CD4-positive, CD25-positive, alpha-beta regulatory T cell (primary cell): ENCODE data around the gene CNTN5. TPM values are rescaled to one million over a fixed set of nuclear protein-coding genes. Genes with fewer than 3 reads are reported as not detected.

Experiments
- ATAC-seq, 2 donors: fragments of 150-1000 bp; cut with Tn5 transposase; one replicate each; pipeline ENCODE4 v1.10.0; 2021; ENCODE audit warnings: low read depth in 2 of 2, moderate number of reproducible peaks in 2 of 2, moderate library complexity in 1 of 2
- DNase-seq, 3 donors: peaks; one replicate each; pipeline versions ENCODE4 v3.0.0 to v3.0.0-alpha.2; 2012 to 2022; ENCODE audit warnings: mixed read lengths in 1 of 3
- H3K27ac ChIP-seq: one replicate; pipeline ENCODE4 v1.7.0; 2013; ENCODE audit warnings: mild to moderate bottlenecking, low read length; ENCODE audit not compliant: insufficient read depth, poor library complexity, severe bottlenecking
- H3K27me3 ChIP-seq: one replicate; pipeline ENCODE4 v1.7.0; 2013; ENCODE audit warnings: low read length; ENCODE audit not compliant: control insufficient read depth, insufficient read depth
- H3K36me3 ChIP-seq: one replicate; pipeline ENCODE4 v1.7.0; 2013; ENCODE audit warnings: mild to moderate bottlenecking, low read length, moderate library complexity; ENCODE audit not compliant: control insufficient read depth, insufficient read depth
- H3K4me1 ChIP-seq: 2 replicates; pipeline ENCODE4 v1.7.0; 2013; ENCODE audit warnings: mild to moderate bottlenecking, low read length; ENCODE audit not compliant: insufficient read depth, control insufficient read depth, poor library complexity, severe bottlenecking
- H3K4me3 ChIP-seq: one replicate; pipeline ENCODE4 v1.7.0; 2013; ENCODE audit warnings: low read depth, mild to moderate bottlenecking, low read length, moderate library complexity
- H3K9me3 ChIP-seq, 2 experiments: 1 replicate in 1 of 2; 2 replicates in 1 of 2; pipeline ENCODE4 v1.7.0; 2013; ENCODE audit warnings: low read length in 2 of 2, mild to moderate bottlenecking in 1 of 2, moderate library complexity in 1 of 2; ENCODE audit not compliant: control insufficient read depth in 2 of 2
- H3K27ac Mint-ChIP-seq, 3 donors: one replicate each; pipeline ENCODE4 v1.8.0; 2020 to 2022; ENCODE audit warnings: mild to moderate bottlenecking in 3 of 3, mixed read lengths in 3 of 3, moderate library complexity in 2 of 3
- H3K27me3 Mint-ChIP-seq: one replicate; pipeline ENCODE4 v1.8.0; 2022; ENCODE audit warnings: mild to moderate bottlenecking, mixed read lengths
- H3K36me3 Mint-ChIP-seq: one replicate; pipeline ENCODE4 v1.8.0; 2020; ENCODE audit warnings: mixed read lengths
- H3K4me1 Mint-ChIP-seq, 4 donors: one replicate each; pipeline ENCODE4 v1.8.0; 2020 to 2022; ENCODE audit warnings: mixed read lengths in 4 of 4, mild to moderate bottlenecking in 1 of 4
- H3K4me3 Mint-ChIP-seq, 4 donors: one replicate each; pipeline ENCODE4 v1.8.0; 2020 to 2022; ENCODE audit warnings: mild to moderate bottlenecking in 4 of 4, mixed read lengths in 4 of 4, moderate library complexity in 3 of 4
- H3K9me3 Mint-ChIP-seq, 7 donors: one replicate each; pipeline ENCODE4 v1.8.0; 2020 to 2022; ENCODE audit warnings: mixed read lengths in 7 of 7, mild to moderate bottlenecking in 3 of 7, moderate library complexity in 2 of 7
- polyA plus RNA-seq, 4 donors: library from polyadenylated mRNA; unstranded; fragments of 300-500 nt; fragmentation: Illumina TruSeq; gene quantifications; one replicate each; pipeline ENCODE4 v1.2.3, GENCODE V29; 2021
- total RNA-seq: library from RNA; stranded (reverse); gene quantifications from one replicate; pipeline ENCODE4 v1.2.3, GENCODE V29; 2022

Gene CNTN5
- total and polyA plus RNA-seq, 5 donors from 2014 or later: not detected

- Mint-ChIP-seq H3K4me1 (no peaks in the 10 kb centered on the region), H3K4me3 (no peak overlapping the region), H3K9me3 (peaks cover 1 to 26% (median 6%) of the 10 kb centered on the region in 7 donors), H3K27me3 (no peaks in the 10 kb centered on the region), H3K36me3 (no peaks in the 10 kb centered on the region), H3K27ac (no peak overlapping the region)
- Histone ChIP-seq H3K27me3 (no peaks in the 10 kb centered on the region), H3K4me3 (no peak overlapping the region), H3K36me3 (no peaks in the 10 kb centered on the region), H3K27ac (no peak overlapping the region), H3K4me1 (no peaks in the 10 kb centered on the region), H3K9me3 (peaks cover 0 to 2% of the 10 kb centered on the region in 2 experiments)
- DNase-seq (no peak), ATAC-seq (no peak)
These were observed 178.6 kb downstream of the CNTN5 start for GRCh38 chr11:99199341-99199740.

GRCh38 chr11:99200720-99201119, 180.0 kb downstream of the CNTN5 start:
- Histone ChIP-seq H3K36me3 (no peaks in the 10 kb centered on the region), H3K27me3 (no peaks in the 10 kb centered on the region), H3K4me3 (no peak overlapping the region), H3K27ac (no peak overlapping the region), H3K4me1 (no peaks in the 10 kb centered on the region), H3K9me3 (peaks cover 0 to 2% of the 10 kb centered on the region in 2 experiments)
- H3K27me3 Mint-ChIP-seq: no peaks in the 10 kb centered on the region
- DNase-seq (no peak), ATAC-seq (no peak)
- peaks cover 1 to 26% (median 6%) of the 10 kb centered on the region in 7 donors for H3K9me3 Mint-ChIP-seq
- no peaks in the 10 kb centered on the region for H3K4me1 Mint-ChIP-seq
- H3K4me3 Mint-ChIP-seq: no peak overlapping the region
- H3K27ac Mint-ChIP-seq: no peak overlapping the region
- no peaks in the 10 kb centered on the region for H3K36me3 Mint-ChIP-seq

GRCh38 chr11:99208813-99209212, 188.1 kb downstream of the CNTN5 start:
- no peaks in the 10 kb centered on the region for H3K27me3 Mint-ChIP-seq
- Histone ChIP-seq H3K4me1 (no peaks in the 10 kb centered on the region), H3K27me3 (no peaks in the 10 kb centered on the region), H3K36me3 (no peaks in the 10 kb centered on the region), H3K4me3 (no peak overlapping the region), H3K27ac (no peak overlapping the region), H3K9me3 (peaks cover 0 to 2% of the 10 kb centered on the region in 2 experiments)
- H3K4me1 Mint-ChIP-seq: no peaks in the 10 kb centered on the region
- ATAC-seq: no peak
- H3K36me3 Mint-ChIP-seq: no peaks in the 10 kb centered on the region
- H3K4me3 Mint-ChIP-seq: no peak overlapping the region
- peaks cover under 1 to 11% (median 8%) of the 10 kb centered on the region in 7 donors for H3K9me3 Mint-ChIP-seq
- no peak overlapping the region for H3K27ac Mint-ChIP-seq
- DNase-seq: no peak

- H3K36me3 Mint-ChIP-seq: no peaks in the 10 kb centered on the region
- ATAC-seq: no peak
- no peak overlapping the region for H3K27ac Mint-ChIP-seq
- DNase-seq: no peak
- Histone ChIP-seq H3K27me3 (no peaks in the 10 kb centered on the region), H3K27ac (no peak overlapping the region), H3K9me3 (no peaks in the 10 kb centered on the region), H3K4me1 (no peaks in the 10 kb centered on the region), H3K4me3 (no peak overlapping the region), H3K36me3 (no peaks in the 10 kb centered on the region)
- H3K4me3 Mint-ChIP-seq: no peak overlapping the region
- no peaks in the 10 kb centered on the region for H3K27me3 Mint-ChIP-seq
- H3K4me1 Mint-ChIP-seq: no peaks in the 10 kb centered on the region
- peaks cover 4 to 30% (median 7%) of the 10 kb centered on the region in 7 donors for H3K9me3 Mint-ChIP-seq
These were observed 208.8 kb downstream of the CNTN5 start for GRCh38 chr11:99229544-99229943.

GRCh38 chr11:99234534-99234933, 213.8 kb downstream of the CNTN5 start:
- Histone ChIP-seq H3K4me3 (no peak overlapping the region), H3K27ac (no peak overlapping the region), H3K27me3 (no peaks in the 10 kb centered on the region), H3K36me3 (no peaks in the 10 kb centered on the region), H3K9me3 (peaks cover 0 to 5% of the 10 kb centered on the region in 2 experiments), H3K4me1 (no peaks in the 10 kb centered on the region)
- Mint-ChIP-seq H3K27me3 (no peaks in the 10 kb centered on the region), H3K27ac (no peak overlapping the region), H3K9me3 (peaks cover 0 to 18% (median 5%) of the 10 kb centered on the region in 7 donors), H3K36me3 (no peaks in the 10 kb centered on the region), H3K4me3 (no peak overlapping the region), H3K4me1 (no peaks in the 10 kb centered on the region)
- ATAC-seq (no peak), DNase-seq (no peak)

GRCh38 chr11:99238401-99238800, 217.7 kb downstream of the CNTN5 start:
- Histone ChIP-seq H3K36me3 (no peaks in the 10 kb centered on the region), H3K4me3 (no peak overlapping the region), H3K27ac (no peak overlapping the region), H3K27me3 (no peaks in the 10 kb centered on the region), H3K9me3 (peaks cover 4 to 5% of the 10 kb centered on the region in 2 experiments), H3K4me1 (no peaks in the 10 kb centered on the region)
- Mint-ChIP-seq H3K36me3 (no peaks in the 10 kb centered on the region), H3K27ac (no peak overlapping the region), H3K4me3 (no peak overlapping the region), H3K4me1 (no peaks in the 10 kb centered on the region), H3K27me3 (no peaks in the 10 kb centered on the region), H3K9me3 (peaks cover 0 to 28% (median 7%) of the 10 kb centered on the region in 7 donors)
- ATAC-seq (no peak), DNase-seq (no peak)

- no peak for DNase-seq
- peaks cover 4 to 11% of the 10 kb centered on the region in 2 experiments for H3K9me3 ChIP-seq
- Mint-ChIP-seq H3K9me3 (peaks cover 0 to 26% (median 4%) of the 10 kb centered on the region in 7 donors), H3K27ac (no peak overlapping the region), H3K36me3 (no peaks in the 10 kb centered on the region), H3K4me3 (peak overlapping the region in 1 of 4 donors; percentile 4), H3K4me1 (no peaks in the 10 kb centered on the region), H3K27me3 (no peaks in the 10 kb centered on the region)
- no peak overlapping the region for H3K4me3 ChIP-seq
- H3K4me1 ChIP-seq: no peaks in the 10 kb centered on the region
- ATAC-seq: no peak
- H3K36me3 ChIP-seq: no peaks in the 10 kb centered on the region
- H3K27ac ChIP-seq: no peak overlapping the region
- no peaks in the 10 kb centered on the region for H3K27me3 ChIP-seq
These were observed 219.7 kb downstream of the CNTN5 start for GRCh38 chr11:99240192-99241030.

- H3K4me1 Mint-ChIP-seq: no peaks in the 10 kb centered on the region
- H3K27me3 Mint-ChIP-seq: no peaks in the 10 kb centered on the region
- no peak overlapping the region for H3K27ac Mint-ChIP-seq
- no peaks in the 10 kb centered on the region for H3K36me3 Mint-ChIP-seq
- Histone ChIP-seq H3K4me1 (no peaks in the 10 kb centered on the region), H3K27me3 (no peaks in the 10 kb centered on the region), H3K36me3 (no peaks in the 10 kb centered on the region), H3K4me3 (no peak overlapping the region), H3K9me3 (peaks cover 4 to 11% of the 10 kb centered on the region in 2 experiments), H3K27ac (no peak overlapping the region)
- ATAC-seq: no peak
- DNase-seq: no peak
- H3K9me3 Mint-ChIP-seq: peaks cover 0 to 26% (median 4%) of the 10 kb centered on the region in 7 donors
- no peak overlapping the region for H3K4me3 Mint-ChIP-seq
These were observed 220.3 kb downstream of the CNTN5 start for GRCh38 chr11:99241066-99241465.
